GM19455 (cell line): ENCODE results near the gene CSPG5.

Experiments
- ATAC-seq: cut with Tn5 transposase; IDR thresholded peaks from one replicate; pipeline ENCODE4 v1.9.1; 2021; ENCODE audit not compliant: unreplicated experiment

The CSPG5 gene

GRCh38 chr3:47541583-47542108, 37.0 kb downstream of the CSPG5 start:
- no peak for ATAC-seq

DNA sequence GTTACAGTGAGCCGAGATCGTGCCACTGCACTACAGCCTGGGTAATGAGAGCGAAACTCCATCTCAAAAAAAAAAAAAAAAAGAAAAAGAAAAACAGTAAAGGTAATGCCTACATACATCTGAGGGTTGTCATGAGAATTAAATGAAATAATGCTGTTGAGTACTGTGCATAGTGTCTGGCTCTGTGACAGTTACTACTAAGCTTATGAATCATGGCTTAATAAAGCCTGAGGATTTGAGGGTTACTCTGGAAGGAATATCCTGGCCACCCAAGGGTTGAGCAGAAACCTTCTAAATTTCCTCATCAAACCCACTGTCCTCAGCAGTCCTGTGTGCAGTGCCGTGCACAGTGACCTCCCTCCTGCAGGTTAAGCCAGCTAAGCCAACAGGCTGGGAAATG, 38.4 kb downstream of the CSPG5 start:
- ATAC-seq = no peak

GRCh38 chr3:47536967-47537366, 41.7 kb downstream of the CSPG5 start:
- no peak for ATAC-seq

GRCh38 chr3:47536221-47536891, 42.3 kb downstream of the CSPG5 start:
- no peak for ATAC-seq

DNA sequence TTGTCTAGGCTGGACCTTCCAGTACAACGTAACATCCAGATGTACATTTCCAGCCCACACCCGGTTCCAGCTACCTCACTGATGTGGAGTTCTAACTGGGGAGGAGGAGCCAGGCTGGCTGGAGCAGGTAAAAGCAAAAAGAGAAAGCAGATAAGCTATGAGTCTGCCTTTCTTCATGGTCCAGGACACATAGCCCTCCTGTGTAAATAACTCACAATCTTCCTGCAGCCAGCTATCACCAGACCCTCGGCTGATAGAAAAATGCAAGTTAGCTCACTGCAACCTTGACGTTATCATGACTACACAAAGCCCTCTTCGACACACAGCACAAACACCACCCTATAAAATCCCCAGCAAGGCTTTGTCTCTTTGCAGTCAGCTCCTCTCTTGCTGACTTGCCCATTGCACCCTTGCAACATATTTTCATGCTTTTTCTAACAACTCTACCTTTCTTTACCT, 44.6 kb downstream of the CSPG5 start:
- no peak for ATAC-seq

GRCh38 chr3:47533481-47533880, 45.2 kb downstream of the CSPG5 start:
- ATAC-seq = no peak

DNA sequence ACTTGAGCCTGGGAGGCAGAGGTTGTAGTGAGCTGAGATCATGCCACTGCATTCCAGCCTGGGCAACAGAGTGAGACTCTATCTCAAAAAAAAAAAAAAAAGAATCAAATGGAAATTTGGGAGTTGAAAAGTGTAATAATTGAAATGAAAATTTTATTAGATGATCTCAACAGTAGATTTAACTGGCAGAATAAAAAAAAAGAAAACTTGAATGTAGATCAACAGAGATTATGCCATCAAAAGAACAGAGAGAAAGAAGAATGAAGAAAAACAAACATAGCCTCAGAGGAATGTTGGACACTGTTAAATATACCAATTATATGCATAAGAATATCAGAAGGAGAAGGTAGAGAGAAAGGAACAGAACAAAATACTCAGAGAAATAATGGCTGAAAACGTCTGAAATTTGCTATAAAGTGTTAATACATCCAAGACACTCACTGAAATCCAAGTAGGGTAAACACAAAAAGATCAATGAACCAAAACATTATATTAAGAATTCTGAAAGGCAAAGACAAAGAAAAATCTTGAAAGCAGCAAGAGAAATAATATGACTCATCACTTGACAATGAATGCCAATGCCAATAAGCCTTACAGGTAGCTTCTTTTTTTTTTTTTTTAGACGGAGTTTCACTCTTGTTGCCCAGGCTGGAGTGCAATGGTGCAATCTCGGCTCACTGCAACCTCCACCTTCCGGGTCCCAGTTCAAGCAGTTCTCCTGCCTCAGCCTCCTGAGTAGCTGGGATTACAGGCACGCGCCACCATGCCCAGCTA, 50.5 kb downstream of the CSPG5 start:
- no peak for ATAC-seq

GRCh38 chr3:47525617-47526016, 53.0 kb downstream of the CSPG5 start:
- ATAC-seq = no peak

- no peak for ATAC-seq
Measured at GRCh38 chr3:47523310-47524073, 55.2 kb downstream of the CSPG5 start.

DNA sequence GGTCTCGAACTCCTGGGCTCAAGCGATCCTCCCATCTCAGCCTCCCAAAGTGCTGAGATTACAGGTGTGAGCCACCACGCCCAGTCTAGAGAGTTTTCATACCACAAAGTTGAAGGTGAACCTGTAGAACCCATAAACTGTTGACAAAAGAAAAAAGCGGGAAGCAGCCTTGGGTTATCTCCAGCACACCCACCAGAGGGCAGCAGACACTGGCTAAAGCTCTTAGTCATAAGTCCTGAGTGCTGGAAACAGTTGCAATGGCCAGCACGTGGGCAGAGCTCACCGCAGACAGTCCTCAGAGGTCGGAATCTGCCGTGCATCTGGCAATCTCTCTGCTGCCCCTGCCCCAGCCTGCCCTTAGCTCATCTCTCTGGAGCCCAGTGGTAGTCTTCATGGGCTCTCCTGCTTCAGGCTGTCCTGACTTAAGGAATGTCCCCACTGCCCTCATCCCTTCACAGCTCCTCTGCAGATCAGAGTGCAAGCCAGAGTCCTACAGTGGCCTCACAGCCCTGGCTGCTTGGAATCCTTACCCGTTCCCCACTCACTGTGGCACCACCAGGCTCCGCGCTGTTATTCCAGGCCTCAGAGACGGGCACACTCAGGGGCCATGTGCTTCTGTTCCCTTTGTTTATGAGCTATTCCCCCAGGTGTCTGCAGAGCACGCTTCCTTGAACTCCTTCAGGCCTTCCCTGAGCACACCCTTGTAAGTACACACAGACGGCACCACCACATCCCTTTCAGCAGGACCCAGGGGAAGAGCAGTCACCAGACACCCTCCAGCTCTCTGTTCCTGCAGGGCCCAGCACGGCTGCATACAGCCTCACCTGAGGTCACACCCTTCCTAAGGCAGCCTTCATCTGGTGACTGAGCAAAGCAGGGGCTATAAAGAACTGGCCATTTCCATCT, 56.3 kb downstream of the CSPG5 start:
- no peak for ATAC-seq

- no peak for ATAC-seq
Measured at GRCh38 chr3:47520756-47521155, 57.9 kb downstream of the CSPG5 start.

- no peak for ATAC-seq
Measured at GRCh38 chr3:47517937-47518336, 60.7 kb downstream of the CSPG5 start.

DNA sequence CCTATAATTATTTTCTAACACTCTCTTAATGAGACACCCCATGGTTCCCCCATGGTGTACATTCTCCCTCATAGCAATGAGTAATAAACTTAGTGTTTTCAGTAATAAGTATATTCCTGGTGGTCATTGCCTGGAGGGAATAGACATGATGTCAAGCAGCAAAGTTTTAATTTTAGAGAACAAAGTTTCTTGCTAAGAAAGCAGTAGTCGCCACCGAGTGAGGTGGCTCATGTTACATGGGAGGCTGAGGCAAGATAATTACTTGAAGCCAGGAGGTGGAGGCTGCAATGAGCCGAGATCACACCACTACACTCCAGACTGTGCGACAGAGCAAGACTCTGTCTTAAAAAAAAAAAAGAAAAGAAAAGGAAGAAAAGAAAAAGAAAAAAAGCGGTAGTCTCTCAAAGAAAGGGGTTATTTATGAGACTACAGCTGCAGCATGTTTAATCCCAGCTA, 62.8 kb downstream of the CSPG5 start:
- ATAC-seq = no peak

DNA sequence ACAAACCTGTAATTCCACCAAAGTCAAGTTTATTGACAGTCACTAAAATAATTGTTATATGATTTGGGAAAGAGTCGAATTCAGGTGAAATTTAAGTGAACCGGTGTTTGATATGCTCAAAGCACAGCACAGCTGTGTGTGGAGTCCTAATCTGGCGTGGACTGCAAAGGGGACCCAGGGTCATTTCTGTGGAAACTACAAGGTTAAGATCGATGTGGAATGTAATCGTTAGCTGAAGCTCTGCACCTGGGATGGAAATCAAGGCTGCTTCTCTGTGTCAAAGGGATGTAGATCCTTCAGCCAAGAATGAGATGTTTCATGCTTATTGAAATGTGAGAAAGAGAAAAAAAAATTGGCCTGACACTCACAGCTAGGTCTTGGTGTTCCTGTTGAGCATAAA, 63.6 kb downstream of the CSPG5 start:
- no peak for ATAC-seq

DNA sequence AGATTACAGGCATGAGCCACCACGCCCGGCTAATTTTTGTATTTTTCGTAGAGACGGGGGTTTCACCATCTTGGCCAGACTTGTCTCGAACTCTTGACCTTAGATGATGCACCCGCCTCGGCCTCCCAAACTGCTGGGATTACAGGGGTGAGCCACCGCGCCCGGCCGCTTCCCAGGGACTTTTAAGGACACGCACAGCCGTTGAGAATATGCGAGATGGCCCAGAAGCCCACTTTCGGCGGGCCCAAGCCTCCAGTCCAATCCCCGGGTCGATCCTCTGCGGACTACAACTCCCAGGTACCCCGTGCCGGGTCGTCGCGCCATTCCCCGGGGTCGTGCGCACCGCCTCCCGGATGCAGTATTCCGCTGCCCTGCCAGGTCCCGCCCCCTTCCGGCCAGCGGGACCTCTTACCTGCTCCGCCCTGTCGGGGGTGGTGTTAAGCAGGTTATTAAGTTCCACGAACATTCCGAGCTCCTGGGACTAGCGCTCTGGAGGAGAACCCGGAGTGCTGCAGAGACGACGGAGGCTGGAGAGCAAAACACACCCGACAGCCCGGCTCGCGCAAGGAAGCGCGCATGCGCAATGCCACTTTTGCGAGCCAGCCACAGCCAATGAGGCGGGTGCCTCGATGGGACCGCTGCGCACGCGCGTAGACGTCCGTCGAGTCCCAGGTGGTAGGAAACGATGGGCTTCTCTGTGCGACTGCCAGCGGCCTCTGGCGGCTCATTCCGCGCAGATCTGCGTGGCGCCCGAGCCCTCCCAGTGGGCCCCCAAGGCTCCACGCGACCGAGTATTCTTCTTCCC, 65.3 kb downstream of the CSPG5 start, which contains the start of gene ELP6:
Gene ELP6 (minus strand): TSS at position 588 of the 805 bp plus-strand sequence. CDS start 122 bp downstream, at position 466.
- peak; percentile 93 for ATAC-seq

DNA sequence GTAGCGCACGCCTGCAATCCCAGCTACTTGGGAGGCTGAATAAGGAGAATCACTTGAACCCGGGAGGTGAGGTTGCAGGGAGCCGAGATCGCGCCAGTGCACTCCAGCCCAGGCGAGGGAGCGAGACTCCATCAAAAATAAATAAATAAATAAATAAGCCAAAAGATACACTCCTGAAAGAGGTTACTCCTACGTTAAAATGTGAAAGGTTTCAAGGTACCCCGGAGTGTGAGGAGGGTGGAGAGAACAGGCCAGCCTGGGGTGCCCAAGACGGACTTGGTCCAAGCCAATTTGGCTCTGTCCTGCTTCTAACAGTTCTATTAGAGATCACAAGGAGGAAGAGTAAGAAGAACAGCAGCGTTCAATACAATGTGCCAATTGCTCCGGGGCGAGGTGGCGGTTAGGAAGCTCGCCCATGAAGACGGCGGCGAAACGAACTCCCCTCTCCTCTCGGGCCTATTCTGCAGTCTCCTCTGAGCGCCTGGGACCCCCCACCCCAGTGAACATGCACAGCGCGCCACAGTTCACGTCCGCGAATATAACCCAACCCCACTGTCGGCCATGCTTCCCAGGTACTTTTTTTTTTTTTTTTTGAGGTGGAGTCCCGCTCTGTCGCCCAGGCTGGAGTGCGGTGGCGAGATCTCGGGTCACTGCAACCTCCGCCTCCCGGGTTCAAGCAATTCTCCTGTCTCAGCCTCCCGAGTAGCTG, 66.1 kb downstream of the CSPG5 start:
- ATAC-seq = no peak
